Lower leg skin (tissue), 3 donors: ENCODE measurements around the gene WDR4.
"Not testable (repeated sequence)": the region's sequence is repeated elsewhere in the genome, so short reads cannot be mapped to it uniquely, and the experiment has no call there.

ENCODE experiments used
- CTCF ChIP-seq, 3 donors: fragments of 450-650 bp; IDR thresholded peaks; one replicate each; pipeline ENCODE4 v1.5.1; 2016; ENCODE audit warnings: antibody characterized with exemption in 3 of 3, mild to moderate bottlenecking in 3 of 3, moderate library complexity in 2 of 3
- POLR2A ChIP-seq, 2 donors: fragments of 450-650 bp; IDR thresholded peaks; one replicate each; pipeline ENCODE4 v1.6.1; 2016 to 2017; ENCODE audit warnings: antibody characterized with exemption in 2 of 2, mild to moderate bottlenecking in 1 of 2, moderate library complexity in 1 of 2

- TF ChIP-seq POLR2A, CTCF (IDR thresholded peaks at IDR 0.05): not testable (repeated sequence)
Measured at GRCh38 chr21:42927474-42928200, 48.3 kb upstream of the WDR4 start.
